IMR-90 (cell line): ENCODE results near the gene MEGF6. TPM values are rescaled to one million over a fixed set of nuclear protein-coding genes. Genes with fewer than 3 reads are reported as not detected.
"Not testable (repeated sequence)": the region's sequence is repeated elsewhere in the genome, so short reads cannot be mapped to it uniquely, and the experiment has no call there.

Experiments
- ATAC-seq: fragments of 200-7000 bp; cut with Tn5 transposase; 2 replicates; pipeline ENCODE4 v1.9.1; 2020; ENCODE audit warnings: low read depth, mild to moderate bottlenecking, moderate library complexity
- BruUV-seq: library from RNA; stranded (reverse); fragments of 400-500 nt; replicated peaks from 2 replicates; lab custom pipeline; 2021; lab: Mats Ljungman, UMichigan
- CTCF ChIA-PET: fragments of 300-600 bp; formaldehyde crosslinking; extraction: SDS; loops from one replicate; lab custom pipeline; 2021; ENCODE audit warnings: antibody characterized with exemption; lab: Yijun Ruan, JAX
- POLR2A ChIA-PET: fragments of 300-600 bp; sonication (Branson Sonifier 250); formaldehyde crosslinking; loops from one replicate; lab custom pipeline; 2022; ENCODE audit warnings: antibody characterized with exemption; ENCODE audit not compliant: unreplicated experiment; lab: Charles Lee
- DNase-seq: peaks from one replicate; pipeline ENCODE4 v3.0.0; 2013
- H2AFZ ChIP-seq: replicated peaks from 2 replicates; pipeline ENCODE3; 2013; ENCODE audit warnings: low read length, mild to moderate bottlenecking; ENCODE audit not compliant: poor library complexity
- H2AK5ac ChIP-seq: 2 replicates; pipeline ENCODE4 v1.6.1; 2013; ENCODE audit warnings: low read depth, low read length, inconsistent platforms
- H2AK9ac ChIP-seq: replicated peaks from 2 replicates; pipeline ENCODE3; 2013; ENCODE audit warnings: mild to moderate bottlenecking, low read depth, low read length, moderate library complexity; ENCODE audit not compliant: poor library complexity
- H2BK120ac ChIP-seq: 2 replicates; pipeline ENCODE4 v1.6.1; 2013; ENCODE audit warnings: low read depth, low read length, inconsistent platforms
- H2BK15ac ChIP-seq: 3 replicates; pipeline ENCODE4 v1.6.1; 2013; ENCODE audit warnings: low read depth, low read length, inconsistent platforms
- H2BK20ac ChIP-seq: 2 replicates; pipeline ENCODE4 v1.6.1; 2013; ENCODE audit warnings: low read depth, mild to moderate bottlenecking, inconsistent platforms, low read length, moderate library complexity
- H2BK5ac ChIP-seq: 2 replicates; pipeline ENCODE4 v1.6.1; 2013; ENCODE audit warnings: mild to moderate bottlenecking, low read depth, low read length, inconsistent platforms; ENCODE audit not compliant: poor library complexity, severe bottlenecking
- H3K14ac ChIP-seq: replicated peaks from 2 replicates; pipeline ENCODE4 v1.6.1; 2013; ENCODE audit warnings: low read depth, low read length, inconsistent platforms
- H3K18ac ChIP-seq: 2 replicates; pipeline ENCODE4 v1.6.1; 2013; ENCODE audit warnings: low read depth, low read length, control low read depth
- H3K23ac ChIP-seq: 2 replicates; pipeline ENCODE4 v1.6.1; 2013; ENCODE audit warnings: low read depth, low read length, inconsistent platforms
- H3K27ac ChIP-seq: 2 replicates; pipeline ENCODE4 v1.5.1; 2013; ENCODE audit warnings: mild to moderate bottlenecking, control low read depth, low read length; ENCODE audit not compliant: insufficient read depth
- H3K27me3 ChIP-seq: 2 replicates; pipeline ENCODE4 v1.6.1; 2013; ENCODE audit warnings: low read length; ENCODE audit not compliant: control insufficient read depth, insufficient read depth
- H3K36me3 ChIP-seq: 2 replicates; pipeline ENCODE4 v1.6.1; 2013; ENCODE audit warnings: low read length, mixed read lengths; ENCODE audit not compliant: control insufficient read depth, insufficient read depth
- H3K4ac ChIP-seq: 2 replicates; pipeline ENCODE4 v1.6.1; 2013; ENCODE audit warnings: low read depth, low read length, inconsistent platforms
- H3K4me1 ChIP-seq: 2 replicates; pipeline ENCODE4 v1.6.1; 2013; ENCODE audit warnings: low read length, mixed read lengths; ENCODE audit not compliant: control insufficient read depth, insufficient read depth
- H3K4me2 ChIP-seq: 2 replicates; pipeline ENCODE4 v1.6.1; 2013; ENCODE audit warnings: low read depth, mild to moderate bottlenecking, control low read depth, low read length, moderate library complexity
- H3K4me3 ChIP-seq: 2 replicates; pipeline ENCODE4 v1.5.1; 2013; ENCODE audit warnings: low read depth, mild to moderate bottlenecking, control low read depth, low read length, moderate library complexity; ENCODE audit not compliant: insufficient read depth
- H3K56ac ChIP-seq: 2 replicates; pipeline ENCODE4 v1.6.1; 2013; ENCODE audit warnings: low read length, inconsistent platforms; ENCODE audit not compliant: insufficient read depth; ENCODE audit errors: extremely low read depth
- H3K79me1 ChIP-seq, 2 experiments: 2 replicates each; pipeline ENCODE4 v1.6.1; 2013; ENCODE audit warnings: low read length in 2 of 2, inconsistent platforms in 1 of 2, low read depth in 1 of 2
- H3K9ac ChIP-seq: 2 replicates; pipeline ENCODE4 v1.6.1; 2013; ENCODE audit warnings: low read depth, low read length, control low read depth
- H3K9me1 ChIP-seq: 2 replicates; pipeline ENCODE4 v1.6.1; 2013; ENCODE audit warnings: low read length, inconsistent platforms; ENCODE audit not compliant: insufficient read depth
- H3K9me3 ChIP-seq: 2 replicates; pipeline ENCODE4 v1.6.1; 2013; ENCODE audit warnings: low read length; ENCODE audit not compliant: control insufficient read depth, insufficient read depth
- H4K20me1 ChIP-seq: 2 replicates; pipeline ENCODE4 v1.6.1; 2013; ENCODE audit warnings: low read length, inconsistent platforms; ENCODE audit not compliant: insufficient read depth
- H4K5ac ChIP-seq: 2 replicates; pipeline ENCODE4 v1.6.1; 2013; ENCODE audit warnings: mild to moderate bottlenecking, low read depth, low read length, control low read depth
- H4K8ac ChIP-seq, 2 experiments: 2 replicates each; pipeline ENCODE4 v1.6.1; 2013; ENCODE audit warnings: low read depth in 2 of 2, low read length in 2 of 2, control low read depth in 1 of 2, inconsistent platforms in 1 of 2
- H4K91ac ChIP-seq: 2 replicates; pipeline ENCODE4 v1.6.1; 2013; ENCODE audit warnings: low read depth, low read length, inconsistent platforms; ENCODE audit not compliant: insufficient read depth
- CEBPB ChIP-seq: IDR thresholded peaks from 2 replicates; pipeline ENCODE4 v1.6.1; 2012; ENCODE audit warnings: low read depth, low read length, improper control_type of control experiment
- FOS ChIP-seq: fragments of 150-350 bp; IDR thresholded peaks from 2 replicates; pipeline ENCODE4 v1.6.1; 2016; ENCODE audit warnings: low read depth, low read length
- MXI1 ChIP-seq: IDR thresholded peaks from 2 replicates; pipeline ENCODE4 v1.6.1; 2012; ENCODE audit warnings: low read depth, mild to moderate bottlenecking, low read length, moderate library complexity, borderline replicate concordance
- NFE2L2 ChIP-seq: fragments of 150-350 bp; IDR thresholded peaks from 2 replicates; pipeline ENCODE4 v1.6.1; 2016; ENCODE audit warnings: low read depth, mild to moderate bottlenecking, low read length
- POLR2A ChIP-seq: IDR thresholded peaks from 2 replicates; pipeline ENCODE4 v1.6.1; 2012; ENCODE audit warnings: mild to moderate bottlenecking, low read depth, low read length
- WGBS, 2 experiments: methylation state at CpG; one replicate each; pipeline versions ENCODE4 v1.1.5 to v1.1.7; 2013; ENCODE audit warnings: missing lambda C conversion rate in 2 of 2; ENCODE audit not compliant: insufficient read length in 1 of 2; ENCODE audit errors: extremely low coverage in 2 of 2; 5-methylcytosine and 5-hydroxymethylcytosine counted together
- dilution Hi-C: fragments of 300-500 bp; cut with HindIII; formaldehyde crosslinking; loops from one replicate; pipeline ENCODE4 v1.14.3; 2018; ENCODE audit warnings: low sequenced_read_pairs; ENCODE audit not compliant: unreplicated experiment
- in situ Hi-C: fragments of 300-500 bp; cut with MboI; formaldehyde crosslinking; loops from 3 replicates; pipeline ENCODE4 v1.14.3; 2019; ENCODE audit warnings: low sequenced_read_pairs, inconsistent platforms, mixed read lengths
- intact Hi-C: fragments of 100-400 bp; cut with micrococcal nuclease; formaldehyde crosslinking; loops from 2 replicates; pipeline ENCODE4 v1.10.0; 2022
- polyA plus RNA-seq, 3 experiments: library from polyadenylated mRNA; depleted of rRNA; stranded (reverse); fragments of >200 nt; gene quantifications; 2 replicates each; pipeline ENCODE4 v1.2.3, GENCODE V29; 2012; ENCODE audit warnings: low replicate concordance in 1 of 3
- total RNA-seq: library from RNA; depleted of rRNA; stranded (reverse); fragments of >200 nt; gene quantifications from 2 replicates; pipeline ENCODE4 v1.2.3, GENCODE V29; 2012
- TF ChIP-seq, protein P1 (sequence below): conservative IDR thresholded peaks from 2 replicates; pipeline ENCODE4 v1.5.1; 2012; ENCODE audit warnings: mild to moderate bottlenecking, low read depth, low read length, improper control_type of control experiment

MEGF6 gene
- total and polyA plus RNA-seq, 2 of the 4 experiments (the other 2 are of a cell fraction) = 0.72 to 4.1 TPM

DNA sequence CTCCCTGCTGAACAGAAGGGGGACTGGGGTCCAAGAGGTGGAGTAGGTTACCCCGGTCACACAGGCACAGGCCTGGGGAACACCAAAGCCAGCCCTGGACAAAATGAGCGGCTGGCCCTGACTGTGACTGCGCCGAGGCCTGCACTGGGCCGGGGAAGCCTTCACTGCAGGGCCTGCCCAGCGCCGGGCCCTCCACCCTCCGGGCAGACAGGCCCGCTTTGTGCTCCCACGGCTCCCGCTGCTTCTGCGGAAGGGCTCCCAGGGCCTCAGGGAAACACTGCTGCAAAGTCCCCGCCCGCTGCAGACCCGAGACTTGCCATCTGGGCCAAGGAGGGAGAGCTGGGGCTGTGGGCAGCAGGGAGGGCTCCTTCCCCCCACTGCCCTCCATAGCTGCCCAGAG, 35.3 kb downstream of the MEGF6 start:
- no peak for ATAC-seq
- no peak overlapping the region for H3K18ac ChIP-seq
- H3K27me3 ChIP-seq = peaks cover 6% of the 10 kb centered on the region; the same call in 1 of the 2 replicates
- no peaks in the 10 kb centered on the region for H3K9me1 ChIP-seq
- H3K4me2 ChIP-seq = no peak overlapping the region
- H3K79me1 ChIP-seq = no peaks in the 10 kb centered on the region
- no TSS peak for BruUV-seq
- dilution Hi-C loops (no loop called here), intact Hi-C loops (no loop called here), in situ Hi-C loops (no loop called here)
- no peaks in the 10 kb centered on the region for H3K9me3 ChIP-seq
- H3K56ac ChIP-seq = no peak overlapping the region
- H4K8ac ChIP-seq = no peak overlapping the region
- no peak overlapping the region for H4K5ac ChIP-seq
- H2BK15ac ChIP-seq = no peak overlapping the region
- H3K27ac ChIP-seq = no peak overlapping the region
- peaks cover 2% of the 10 kb centered on the region; the same call in 1 of the 2 replicates for H3K4me1 ChIP-seq
- POLR2A ChIA-PET = no interaction called here
- H3K23ac ChIP-seq = no peak overlapping the region
- H3K36me3 ChIP-seq = no peaks in the 10 kb centered on the region
- H4K20me1 ChIP-seq = no peaks in the 10 kb centered on the region
- CTCF ChIA-PET = no interaction called here
- no peak overlapping the region for H3K4ac ChIP-seq
- H3K14ac ChIP-seq = no peak overlapping the region
- no peak overlapping the region for H2BK20ac ChIP-seq
- H2AFZ ChIP-seq = no peak overlapping the region
- H3K4me3 ChIP-seq = no peak overlapping the region
- H2AK5ac ChIP-seq = no peak overlapping the region
- no peak overlapping the region for H3K9ac ChIP-seq
- no peak overlapping the region for H2BK5ac ChIP-seq
- H2BK120ac ChIP-seq = no peak overlapping the region
- 74% methylated on average over 9 of the region's 15 CpGs; no CpG with 5 or more reads in 1 of the 2 experiments for WGBS, 2 experiments
- no peak for DNase-seq
- no peak overlapping the region for H2AK9ac ChIP-seq
- no peak overlapping the region for H4K91ac ChIP-seq
- TF ChIP-seq POLR2A (no peak), NFE2L2 (no peak), FOS (no peak), MXI1 (no peak), CEBPB (no peak)
- TF ChIP-seq, protein P1, sequence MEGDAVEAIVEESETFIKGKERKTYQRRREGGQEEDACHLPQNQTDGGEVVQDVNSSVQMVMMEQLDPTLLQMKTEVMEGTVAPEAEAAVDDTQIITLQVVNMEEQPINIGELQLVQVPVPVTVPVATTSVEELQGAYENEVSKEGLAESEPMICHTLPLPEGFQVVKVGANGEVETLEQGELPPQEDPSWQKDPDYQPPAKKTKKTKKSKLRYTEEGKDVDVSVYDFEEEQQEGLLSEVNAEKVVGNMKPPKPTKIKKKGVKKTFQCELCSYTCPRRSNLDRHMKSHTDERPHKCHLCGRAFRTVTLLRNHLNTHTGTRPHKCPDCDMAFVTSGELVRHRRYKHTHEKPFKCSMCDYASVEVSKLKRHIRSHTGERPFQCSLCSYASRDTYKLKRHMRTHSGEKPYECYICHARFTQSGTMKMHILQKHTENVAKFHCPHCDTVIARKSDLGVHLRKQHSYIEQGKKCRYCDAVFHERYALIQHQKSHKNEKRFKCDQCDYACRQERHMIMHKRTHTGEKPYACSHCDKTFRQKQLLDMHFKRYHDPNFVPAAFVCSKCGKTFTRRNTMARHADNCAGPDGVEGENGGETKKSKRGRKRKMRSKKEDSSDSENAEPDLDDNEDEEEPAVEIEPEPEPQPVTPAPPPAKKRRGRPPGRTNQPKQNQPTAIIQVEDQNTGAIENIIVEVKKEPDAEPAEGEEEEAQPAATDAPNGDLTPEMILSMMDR = no peak

DNA sequence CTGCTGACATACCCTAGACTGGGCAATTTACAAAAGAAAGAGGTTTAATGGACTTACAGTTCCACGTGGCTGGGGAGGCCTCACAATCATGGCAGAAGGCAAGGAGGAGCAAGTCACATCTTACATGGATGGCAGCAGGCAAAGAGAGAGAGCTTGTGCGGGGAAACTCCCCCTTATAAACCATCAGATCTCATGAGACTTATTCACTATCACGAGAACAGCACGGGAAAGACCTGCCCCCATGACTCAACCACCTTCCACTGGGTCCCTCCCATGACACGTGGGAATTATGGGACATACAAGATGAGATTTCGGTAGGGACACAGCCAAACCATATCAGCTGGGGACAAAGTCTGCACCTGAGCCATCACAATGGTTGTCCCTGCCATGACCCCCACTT, 35.8 kb downstream of the MEGF6 start:
- H3K27ac ChIP-seq, H3K18ac ChIP-seq, H2BK15ac ChIP-seq, H3K4me1 ChIP-seq, H2AFZ ChIP-seq, H4K5ac ChIP-seq, dilution Hi-C loops, H3K27me3 ChIP-seq, H3K4me3 ChIP-seq, H3K9me1 ChIP-seq, DNase-seq, H3K14ac ChIP-seq, POLR2A ChIA-PET, ATAC-seq, H3K36me3 ChIP-seq, H2AK9ac ChIP-seq, H3K9me3 ChIP-seq, CTCF ChIA-PET, H3K4me2 ChIP-seq, H2BK20ac ChIP-seq, H4K91ac ChIP-seq, H3K9ac ChIP-seq, H2BK5ac ChIP-seq, H2AK5ac ChIP-seq, in situ Hi-C loops, H3K23ac ChIP-seq, BruUV-seq, intact Hi-C loops, H2BK120ac ChIP-seq, H4K20me1 ChIP-seq, H3K4ac ChIP-seq, H3K56ac ChIP-seq, H3K79me1 ChIP-seq, H4K8ac ChIP-seq: not testable (repeated sequence)
- WGBS, 2 experiments = 71% methylated on average over 3 of the region's 6 CpGs; no CpG with 5 or more reads in 1 of the 2 experiments
